H1 (cell line): Measurements from ENCODE around the gene KRTAP5-8. TPM values are rescaled to one million over a fixed set of nuclear protein-coding genes. Genes with fewer than 3 reads are reported as not detected.

ENCODE experiments used
- CTCF ChIA-PET: fragments of 300-600 bp; sonication (Branson Sonifier 250); formaldehyde crosslinking; loops from one replicate; lab custom pipeline; 2021; ENCODE audit not compliant: partially characterized antibody; lab: Charles Lee
- POLR2A ChIA-PET: fragments of 300-600 bp; sonication (Branson Sonifier 250); formaldehyde crosslinking; loops from one replicate; lab custom pipeline; 2021; ENCODE audit warnings: inconsistent platforms; ENCODE audit not compliant: partially characterized antibody; lab: Charles Lee
- DNase-seq, 2 experiments: peaks; one replicate each; pipeline versions ENCODE4 v3.0.0 to v3.0.0-alpha.2; 2010 to 2022; ENCODE audit warnings: low spot score in 2 of 2, low read depth in 1 of 2, mixed read lengths in 1 of 2
- FAIRE-seq: peaks from 2 replicates; lab custom pipeline; 2011; peaks lifted over from hg19 to GRCh38; lab: Jason Lieb, UNC
- H2AFZ ChIP-seq: 2 replicates; pipeline ENCODE4 v1.8.1; 2012; ENCODE audit warnings: low read length, inconsistent platforms
- H2AK5ac ChIP-seq: 2 replicates; pipeline ENCODE4 v1.6.1; 2013; ENCODE audit warnings: low read depth, low read length
- H2BK120ac ChIP-seq: replicated peaks from 2 replicates; pipeline ENCODE3; 2013; ENCODE audit warnings: low read depth, low read length, inconsistent platforms
- H2BK12ac ChIP-seq: 2 replicates; pipeline ENCODE4 v1.6.1; 2013; ENCODE audit warnings: low read depth, low read length
- H2BK15ac ChIP-seq: 2 replicates; pipeline ENCODE4 v1.6.1; 2013; ENCODE audit warnings: low read length
- H2BK20ac ChIP-seq: 2 replicates; pipeline ENCODE4 v1.6.1; 2013; ENCODE audit warnings: low read length
- H2BK5ac ChIP-seq: 2 replicates; pipeline ENCODE4 v1.6.1; 2013; ENCODE audit warnings: low read depth, low read length
- H3K14ac ChIP-seq: 2 replicates; pipeline ENCODE4 v1.6.1; 2013; ENCODE audit warnings: inconsistent platforms; ENCODE audit not compliant: insufficient read length
- H3K18ac ChIP-seq: 2 replicates; pipeline ENCODE4 v1.6.1; 2013; ENCODE audit warnings: low read length; ENCODE audit errors: extremely low read depth
- H3K23ac ChIP-seq: 2 replicates; pipeline ENCODE4 v1.6.1; 2013; ENCODE audit warnings: inconsistent platforms; ENCODE audit not compliant: insufficient read length
- H3K23me2 ChIP-seq: 2 replicates; pipeline ENCODE4 v1.6.1; 2013; ENCODE audit warnings: low read depth, low read length
- H3K27ac ChIP-seq: 2 replicates; pipeline ENCODE4 v1.6.1; 2011; ENCODE audit warnings: low read depth, low read length, inconsistent platforms
- H3K27me3 ChIP-seq, 4 experiments: replicated peaks in 1 of 4; 1 replicate in 1 of 4; 2 replicates in 3 of 4; pipeline versions ENCODE4 v1.6.1 to v1.8.1; 2011 to 2013; ENCODE audit warnings: low read length in 3 of 4, mild to moderate bottlenecking in 3 of 4, inconsistent platforms in 2 of 4, mixed read lengths in 2 of 4, moderate library complexity in 1 of 4; ENCODE audit not compliant: control insufficient read depth in 3 of 4, insufficient read depth in 3 of 4; ENCODE audit errors: extremely low read depth in 1 of 4
- H3K36me3 ChIP-seq, 4 experiments: 2 replicates each; pipeline versions ENCODE4 v1.6.1 to v1.8.1; 2011 to 2013; ENCODE audit warnings: mild to moderate bottlenecking in 4 of 4, low read length in 3 of 4, moderate library complexity in 2 of 4, control low read depth in 1 of 4, inconsistent platforms in 1 of 4; ENCODE audit not compliant: insufficient read depth in 4 of 4, control insufficient read depth in 2 of 4
- H3K4ac ChIP-seq: replicated peaks from 2 replicates; pipeline ENCODE3; 2013; ENCODE audit warnings: low read length, low read depth, mixed read lengths, inconsistent platforms; ENCODE audit not compliant: insufficient read length
- H3K4me1 ChIP-seq, 4 experiments: replicated peaks in 1 of 4; 1 replicate in 1 of 4; 2 replicates in 3 of 4; pipeline versions ENCODE4 v1.6.1 to v1.8.1; 2011 to 2013; ENCODE audit warnings: low read length in 3 of 4, inconsistent platforms in 2 of 4, mixed read lengths in 1 of 4; ENCODE audit not compliant: insufficient read depth in 4 of 4, control insufficient read depth in 3 of 4
- H3K4me2 ChIP-seq, 2 experiments: 2 replicates each; pipeline versions ENCODE4 v1.6.1 to v1.8.1; 2011 to 2013; ENCODE audit warnings: low read depth in 2 of 2, low read length in 2 of 2, control low read depth in 1 of 2, inconsistent platforms in 1 of 2, mild to moderate bottlenecking in 1 of 2; ENCODE audit not compliant: insufficient read depth in 1 of 2
- H3K4me3 ChIP-seq, 4 experiments: fragments of 200-600, 300-600 bp in 1 of 4; sonication (generic), shearing (Covaris generic), sonication (Bioruptor Twin) in 1 of 4; 2 replicates each; pipeline versions ENCODE4 v1.5.1 to v1.8.1; 2011 to 2016; ENCODE audit warnings: low read length in 4 of 4, low read depth in 3 of 4, control low read depth in 2 of 4, inconsistent platforms in 2 of 4, mild to moderate bottlenecking in 2 of 4, mixed read lengths in 1 of 4, moderate library complexity in 1 of 4; ENCODE audit not compliant: insufficient read depth in 2 of 4; ENCODE audit errors: extremely low read depth in 1 of 4
- H3K56ac ChIP-seq: replicated peaks from 2 replicates; pipeline ENCODE3; 2013; ENCODE audit warnings: low read depth, mild to moderate bottlenecking, mixed read lengths, low read length, inconsistent platforms; ENCODE audit not compliant: insufficient read length
- H3K79me1 ChIP-seq: 2 replicates; pipeline ENCODE4 v1.6.1; 2013; ENCODE audit warnings: low read depth, low read length, control low read depth
- H3K79me2 ChIP-seq, 2 experiments: 2 replicates each; pipeline versions ENCODE4 v1.6.1 to v1.8.1; 2012 to 2013; ENCODE audit warnings: low read length in 2 of 2, mild to moderate bottlenecking in 2 of 2, inconsistent platforms in 1 of 2; ENCODE audit not compliant: insufficient read depth in 2 of 2, control insufficient read depth in 1 of 2
- H3K9ac ChIP-seq, 4 experiments: replicated peaks in 1 of 4; 1 replicate in 1 of 4; 2 replicates in 3 of 4; pipeline versions ENCODE4 v1.6.1 to v1.8.1; 2011 to 2013; ENCODE audit warnings: low read depth in 3 of 4, low read length in 3 of 4, control low read depth in 2 of 4, mild to moderate bottlenecking in 2 of 4, moderate library complexity in 2 of 4, inconsistent platforms in 1 of 4; ENCODE audit errors: extremely low read depth in 1 of 4
- H3K9me3 ChIP-seq, 2 experiments: 2 replicates each; pipeline versions ENCODE4 v1.6.1 to v1.8.1; 2012 to 2013; ENCODE audit warnings: mild to moderate bottlenecking in 2 of 2, moderate library complexity in 2 of 2, control low read depth in 1 of 2, inconsistent platforms in 1 of 2, low read depth in 1 of 2, low read length in 1 of 2, mixed read lengths in 1 of 2; ENCODE audit not compliant: insufficient read depth in 2 of 2
- H4K20me1 ChIP-seq, 2 experiments: replicated peaks in 1 of 2; 2 replicates each; pipeline versions ENCODE3 to v1.8.1; 2011 to 2013; ENCODE audit warnings: inconsistent platforms in 2 of 2, low read length in 2 of 2, mild to moderate bottlenecking in 1 of 2; ENCODE audit not compliant: insufficient read depth in 2 of 2, control insufficient read depth in 1 of 2
- H4K5ac ChIP-seq: 2 replicates; pipeline ENCODE4 v1.6.1; 2013; ENCODE audit warnings: low read length, low read depth, mixed read lengths, inconsistent platforms; ENCODE audit not compliant: insufficient read length
- H4K8ac ChIP-seq: 2 replicates; pipeline ENCODE4 v1.8.0; 2013; ENCODE audit warnings: mild to moderate bottlenecking, moderate library complexity, low read length, inconsistent platforms; ENCODE audit not compliant: insufficient read depth; ENCODE audit errors: extremely low read depth
- H4K91ac ChIP-seq: replicated peaks from 2 replicates; pipeline ENCODE3; 2013; ENCODE audit warnings: low read length, mixed read lengths, inconsistent platforms; ENCODE audit not compliant: insufficient read length
- BRCA1 ChIP-seq: IDR thresholded peaks from 2 replicates; pipeline ENCODE4 v1.6.1; 2012; ENCODE audit warnings: low read depth, low read length, improper control_type of control experiment
- CBX5 ChIP-seq: fragments of 300-800, 300-1000 bp; sonication (generic); IDR thresholded peaks from 2 replicates; pipeline ENCODE4 v1.7.1; 2016; ENCODE audit warnings: antibody characterized with exemption, low read length, low read depth
- CBX8 ChIP-seq: fragments of 300-800, 300-1000 bp; sonication (generic); IDR thresholded peaks from 2 replicates; pipeline ENCODE4 v1.7.1; 2016; ENCODE audit warnings: low read depth, low read length, borderline replicate concordance
- CHD2 ChIP-seq: IDR thresholded peaks from 2 replicates; pipeline ENCODE4 v1.6.1; 2012; ENCODE audit warnings: low read length, improper control_type of control experiment
- HDAC2 ChIP-seq, 2 experiments: fragments of 300-600 bp in 1 of 2; sonication (generic) in 1 of 2; IDR thresholded peaks; 2 replicates each; pipeline ENCODE4 v1.6.1; 2011 to 2012; ENCODE audit warnings: low read depth in 2 of 2, low read length in 2 of 2, mild to moderate bottlenecking in 2 of 2, moderate library complexity in 2 of 2, borderline replicate concordance in 1 of 2, inconsistent platforms in 1 of 2
- KDM1A ChIP-seq: fragments of 200-600, 300-600 bp; sonication (generic); IDR thresholded peaks from 2 replicates; pipeline ENCODE4 v1.7.1; 2016; ENCODE audit warnings: mild to moderate bottlenecking, low read length, borderline replicate concordance
- POLR2AphosphoS5 ChIP-seq: IDR thresholded peaks from 2 replicates; pipeline ENCODE4 v1.6.1; 2011; ENCODE audit warnings: low read depth, low read length
- RAD21 ChIP-seq, 2 experiments: IDR thresholded peaks in 1 of 2; conservative IDR thresholded peaks in 1 of 2; 2 replicates each; pipeline ENCODE4 v1.6.1; 2011; ENCODE audit warnings: low read depth in 2 of 2, low read length in 2 of 2, improper control_type of control experiment in 1 of 2, inconsistent platforms in 1 of 2, mild to moderate bottlenecking in 1 of 2, moderate library complexity in 1 of 2
- RXRA ChIP-seq: IDR thresholded peaks from 2 replicates; pipeline ENCODE4 v1.6.1; 2011; ENCODE audit warnings: low read depth, mild to moderate bottlenecking, low read length, moderate library complexity; ENCODE audit not compliant: insufficient read depth
- SIRT6 ChIP-seq: IDR thresholded peaks from one replicate; pipeline ENCODE4 v1.7.1; 2012; ENCODE audit warnings: low read length, inconsistent platforms
- SP1 ChIP-seq: IDR thresholded peaks from 2 replicates; pipeline ENCODE4 v1.6.1; 2011; ENCODE audit warnings: low read depth, low read length
- TAF1 ChIP-seq: IDR thresholded peaks from 2 replicates; pipeline ENCODE4 v1.6.1; 2011; ENCODE audit warnings: mild to moderate bottlenecking, low read depth, low read length
- WGBS, 2 experiments: shearing (Covaris generic) in 1 of 2; methylation state at CpG; one replicate each; pipeline versions ENCODE4 v1.1.6 to v1.1.7; 2013 to 2015; ENCODE audit warnings: low lambda C conversion rate in 2 of 2, mixed read lengths in 2 of 2, inconsistent platforms in 1 of 2, low coverage in 1 of 2, missing lambda C conversion rate in 1 of 2; ENCODE audit not compliant: insufficient replicate concordance in 2 of 2, insufficient coverage in 1 of 2, insufficient read length in 1 of 2; ENCODE audit errors: extremely low coverage in 1 of 2, missing lambda C conversion rate in 1 of 2; 5-methylcytosine and 5-hydroxymethylcytosine counted together
- polyA plus RNA-seq, 7 experiments: library from polyadenylated mRNA; depleted of rRNA in 3 of 7; stranded (reverse) in 5 of 7; unstranded in 2 of 7; fragments of >200 nt in 5 of 7; fragments of 200-250 nt in 2 of 7; gene quantifications; 1 replicate in 5 of 7; 2 replicates in 1 of 7; 4 replicates in 1 of 7; pipeline versions ENCODE4 v1.2.1 to v1.2.3, GENCODE V29; 2011 to 2013; ENCODE audit warnings: missing spikeins in 2 of 7, mixed read lengths in 2 of 7
- total RNA-seq: library from RNA; stranded (reverse); fragmentation: NEBNext Ultra II Directional; extraction: Animal tissue kit (Norgen Biotek cat#: 25700); gene quantifications from 2 replicates; pipeline ENCODE4 v1.2.1, GENCODE V29; 2021

The KRTAP5-8 gene
- total and polyA plus RNA-seq, 2 of the 8 experiments (the other 6 are each of a cell fraction or from before 2014, with no cell fraction given): not detected

- DNase-seq (peak in 1 of 2 experiments; percentile 24), FAIRE-seq (no peak)
- H4K91ac ChIP-seq: no peak overlapping the region
- no peak overlapping the region for H3K4me2 ChIP-seq
- H3K23ac ChIP-seq: no peak overlapping the region
- no peak overlapping the region for H3K18ac ChIP-seq
- H2BK5ac ChIP-seq: no peak overlapping the region
- peaks cover 3 to 20% (median 9%) of the 10 kb centered on the region in 4 experiments; a peak in 5 of 8 replicates for H3K36me3 ChIP-seq
- H2AFZ ChIP-seq: no peak overlapping the region
- 91% methylated on average over 19 of the region's 20 CpGs; no CpG with 5 or more reads in 1 of the 2 experiments for WGBS, 2 experiments
- H3K27me3 ChIP-seq: no peaks in the 10 kb centered on the region
- no peak overlapping the region for H4K8ac ChIP-seq
- no peaks in the 10 kb centered on the region for H3K4me1 ChIP-seq
- ChIA-PET POLR2A (no interaction called here), CTCF (interaction anchor here (1.1 kb wide), 1 partner anchor 9 kb away, joined by 3 read pairs; no protein-coding TSS in a partner anchor)
- H4K5ac ChIP-seq: no peak overlapping the region
- H3K4ac ChIP-seq: no peak overlapping the region
- H3K14ac ChIP-seq: no peak overlapping the region
- no peak overlapping the region for H3K27ac ChIP-seq
- H4K20me1 ChIP-seq: peaks cover 0 to 5% of the 10 kb centered on the region in 2 experiments
- no peaks in the 10 kb centered on the region for H3K23me2 ChIP-seq
- H3K9me3 ChIP-seq: no peaks in the 10 kb centered on the region
- H3K9ac ChIP-seq: no peak overlapping the region
- no peak overlapping the region for H2AK5ac ChIP-seq
- no peak overlapping the region for H3K4me3 ChIP-seq
- no peak overlapping the region for H3K56ac ChIP-seq
- no peak overlapping the region for H2BK15ac ChIP-seq
- H3K79me2 ChIP-seq: no peaks in the 10 kb centered on the region
- H3K79me1 ChIP-seq: no peaks in the 10 kb centered on the region
- H2BK12ac ChIP-seq: no peak overlapping the region
- no peak overlapping the region for H2BK120ac ChIP-seq
- H2BK20ac ChIP-seq: no peak overlapping the region
- TF ChIP-seq BRCA1 (no peak), TAF1 (no peak), CHD2 (no peak), CBX5 (no peak), RAD21 (IDR thresholded peaks at IDR 0.05 in 1 of 2, conservative IDR thresholded peaks at IDR 0.05 in 1 of 2; ENCODE audit: low read depth in 2 of 2, low read length in 2 of 2) (no peak), CBX8 (no peak), KDM1A (no peak), HDAC2 (IDR thresholded peaks at IDR 0.05; ENCODE audit: borderline replicate concordance in 1 of 2, low read depth in 2 of 2, low read length in 2 of 2) (no peak), POLR2AphosphoS5 (no peak), RXRA (no peak), SP1 (no peak), SIRT6 (no peak)
These were observed 42.3 kb upstream of the KRTAP5-8 start for GRCh38 chr11:71495286-71496230.
